HL-60 (cell line): Measurements from ENCODE around the gene SACS.

ENCODE experiments used
- CTCF ChIP-seq: IDR thresholded peaks from one replicate; pipeline ENCODE4 v1.5.1; 2011; ENCODE audit warnings: low read length, control low read depth, inconsistent platforms; ENCODE audit not compliant: insufficient read depth
- GABPA ChIP-seq: IDR thresholded peaks from 2 replicates; pipeline ENCODE4 v1.6.1; 2012; ENCODE audit warnings: low read depth
- POLR2AphosphoS5 ChIP-seq: IDR thresholded peaks from 2 replicates; pipeline ENCODE4 v1.6.1; 2012; ENCODE audit warnings: low read depth
- REST ChIP-seq: IDR thresholded peaks from 2 replicates; pipeline ENCODE4 v1.6.1; 2012; ENCODE audit warnings: low read depth; ENCODE audit not compliant: insufficient replicate concordance
- SPI1 ChIP-seq: IDR thresholded peaks from 2 replicates; pipeline ENCODE4 v1.6.1; 2012; ENCODE audit warnings: low read depth, mild to moderate bottlenecking, borderline replicate concordance

DNA sequence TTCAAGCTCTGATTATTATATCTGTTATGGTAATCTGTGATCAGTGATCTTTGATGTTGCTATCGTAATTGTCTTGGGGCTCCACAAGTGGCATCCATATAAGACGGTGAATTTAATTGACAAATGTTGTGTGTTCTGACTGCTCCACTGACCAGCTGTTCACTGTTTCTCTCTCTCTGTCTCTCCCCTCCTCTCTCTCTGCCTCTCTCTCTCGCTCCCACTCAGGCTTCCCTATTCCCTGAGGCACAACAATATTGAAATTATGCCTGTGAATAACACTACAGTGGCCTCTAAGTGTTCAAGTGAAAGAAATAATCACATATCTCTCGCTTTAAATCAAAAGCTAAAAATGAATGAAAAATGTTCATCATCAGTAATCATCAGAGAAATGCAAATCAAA lies 4.4 kb upstream of the SACS start:
- TF ChIP-seq CTCF (no peak), REST (no peak), GABPA (no peak), POLR2AphosphoS5 (no peak), SPI1 (no peak)
